Activated CD4-positive, alpha-beta T cell treated with anti-CD3 and anti-CD28 coated beads, Interleukin-10, Interleukin-2, amounts not matched to agents 100 ng/mL and 50 ng/mL, durations not matched to agents 16 hours and 8 hours (primary cell): ENCODE results near the gene STIL.
"Not testable (repeated sequence)": the region's sequence is repeated elsewhere in the genome, so short reads cannot be mapped to it uniquely, and the experiment has no call there.

ENCODE experiments used
- DNase-seq: peaks from one replicate; pipeline ENCODE4 v3.0.0-alpha.2; 2020

The STIL gene

DNA sequence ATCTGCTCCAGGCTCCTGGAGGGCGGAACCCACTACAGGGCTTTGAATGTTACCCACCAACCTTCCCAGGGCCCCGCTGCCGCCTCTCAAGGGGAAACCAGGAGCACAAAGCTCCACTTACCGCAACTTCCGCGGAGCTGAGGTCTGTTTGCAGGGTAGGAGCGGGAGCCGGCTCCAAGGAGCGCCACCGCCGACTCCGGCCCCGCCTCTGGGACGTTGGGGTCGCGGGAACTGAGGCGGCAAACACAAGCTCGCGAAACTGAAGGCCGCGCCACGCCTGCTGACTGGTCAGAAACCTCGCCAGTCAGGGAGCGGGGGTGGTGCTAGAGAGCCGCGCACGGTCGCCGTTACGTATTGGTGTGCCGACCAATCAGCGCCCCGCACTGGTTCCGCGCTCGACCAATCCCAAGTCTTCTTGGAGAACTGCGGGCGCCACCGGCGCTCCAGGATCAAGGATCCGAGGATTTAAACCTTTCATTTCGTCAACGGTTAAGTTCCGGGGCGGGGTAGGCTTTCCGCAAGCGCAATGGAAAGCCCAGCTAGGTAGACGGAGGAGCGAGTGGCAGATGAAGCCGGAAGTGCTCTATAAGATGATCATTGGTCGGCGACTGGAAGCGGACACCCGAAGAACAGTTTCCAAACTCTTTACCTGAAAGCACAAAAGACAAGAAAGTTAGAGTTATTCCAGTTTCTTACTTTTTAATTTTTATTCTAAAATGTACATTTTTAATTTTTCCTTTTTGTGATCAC lies at the start of gene STIL:
Gene STIL (minus strand): TSS at position 233 of the 750 bp plus-strand sequence. CDS start 3,828 bp downstream, outside the sequence.
- peak; percentile 99 for DNase-seq

GRCh38 chr1:47362828-47363227 lies 48.9 kb upstream of the STIL start:
- DNase-seq: no peak

GRCh38 chr1:47361380-47361779 lies 47.4 kb upstream of the STIL start:
- no peak for DNase-seq

DNA sequence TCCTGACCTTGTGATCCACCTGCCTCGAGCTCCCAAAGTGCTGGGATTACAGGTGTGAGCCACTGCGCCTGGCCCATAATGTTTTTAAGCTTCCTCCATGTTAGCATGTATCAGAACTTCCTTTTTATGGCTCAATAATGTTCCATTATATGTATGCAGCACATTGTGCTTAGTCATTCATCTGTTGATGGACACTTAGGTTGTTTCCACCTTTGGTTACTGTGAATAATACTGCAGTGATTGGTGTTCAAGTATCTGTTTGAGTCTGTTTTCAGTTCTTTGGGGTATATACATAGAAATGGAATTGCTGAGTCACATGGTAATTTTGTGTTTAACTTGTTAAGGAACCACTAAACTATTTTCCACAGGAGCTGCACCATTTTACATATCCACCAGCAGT lies 37.4 kb upstream of the STIL start:
- peak; percentile 88 for DNase-seq

- DNase-seq: no peak
These were observed 34.3 kb upstream of the STIL start for GRCh38 chr1:47348246-47348645.

DNA sequence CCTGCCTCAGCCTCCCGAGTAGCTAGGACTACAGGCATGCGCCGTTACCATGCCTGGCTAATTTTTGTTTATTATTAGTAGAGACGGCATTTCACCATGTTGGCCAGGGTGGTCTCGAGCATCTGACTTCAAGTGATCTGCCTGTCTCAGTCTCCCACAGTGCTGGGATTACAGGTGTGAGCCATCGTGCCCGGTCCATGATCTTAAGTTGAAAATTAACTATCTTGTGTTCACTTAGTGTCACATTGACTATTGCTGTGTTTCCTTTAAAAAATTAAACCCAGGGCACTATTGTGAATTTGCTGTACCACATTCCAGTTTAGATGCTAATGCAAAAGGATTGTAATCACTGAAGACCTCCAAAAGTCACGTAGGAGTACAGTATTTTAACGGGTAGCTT lies 33.8 kb upstream of the STIL start:
- no peak for DNase-seq

- DNase-seq: not testable (repeated sequence)
These were observed 33.0 kb upstream of the STIL start for GRCh38 chr1:47346979-47347378.

GRCh38 chr1:47340227-47340626 lies 26.3 kb upstream of the STIL start:
- no peak for DNase-seq

DNA sequence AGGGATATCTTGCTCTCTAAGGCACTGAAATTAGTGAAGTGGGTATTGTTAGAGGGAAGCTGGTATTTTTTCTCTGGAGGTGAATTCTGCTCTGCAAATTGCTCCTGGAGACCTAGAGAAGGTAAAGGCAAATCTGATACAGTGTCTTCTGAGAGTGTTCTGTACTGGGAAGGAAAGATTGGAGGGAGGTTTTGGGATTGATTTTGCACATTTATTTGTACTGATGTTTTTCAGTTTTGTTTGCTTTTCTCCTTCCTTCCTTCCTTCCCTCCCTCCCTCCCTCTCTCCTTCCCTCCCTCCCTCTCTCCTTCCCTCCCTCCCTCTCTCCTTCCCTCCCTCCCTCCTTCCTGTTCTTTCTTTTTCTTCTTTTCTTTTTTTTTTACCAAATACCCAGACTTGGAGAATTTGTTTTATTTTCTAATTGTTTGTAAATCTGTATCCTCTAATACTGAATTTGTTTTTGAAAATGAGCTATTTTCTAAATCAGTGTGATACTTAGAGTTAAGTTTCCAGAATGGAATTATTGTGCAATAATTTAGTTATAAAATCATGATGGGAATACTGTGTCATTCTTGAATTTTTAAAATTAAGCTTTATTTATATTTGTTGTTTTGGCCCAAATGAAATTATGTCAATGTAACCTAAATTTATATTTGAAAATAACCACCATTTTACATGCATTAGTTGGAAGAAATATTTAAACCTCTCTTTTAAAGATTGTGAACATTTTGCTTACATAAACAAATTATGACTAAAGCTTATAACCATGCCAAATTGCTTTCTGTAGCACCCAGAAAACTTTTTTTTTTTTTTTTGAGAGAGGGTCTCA lies 24.5 kb upstream of the STIL start:
- DNase-seq: no peak

DNA sequence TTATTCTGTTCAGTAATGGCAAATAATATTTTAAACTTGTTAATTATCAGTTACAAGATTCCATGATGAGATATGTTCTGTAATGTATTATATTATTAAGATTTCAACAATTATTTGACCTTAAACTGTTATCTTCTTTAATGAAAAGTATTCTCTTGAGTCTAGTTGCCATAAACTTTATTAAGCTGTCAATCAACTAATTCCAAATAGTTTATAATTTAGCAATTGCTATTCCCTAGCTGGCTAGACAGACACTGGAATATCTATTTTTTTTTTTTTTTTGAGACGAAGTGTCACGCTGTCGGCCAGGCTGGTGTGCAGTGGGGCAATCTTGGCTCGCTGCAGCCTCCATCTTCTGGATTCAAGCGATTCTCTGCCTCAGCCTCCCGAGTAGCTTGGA lies 23.4 kb upstream of the STIL start:
- DNase-seq: no peak

DNA sequence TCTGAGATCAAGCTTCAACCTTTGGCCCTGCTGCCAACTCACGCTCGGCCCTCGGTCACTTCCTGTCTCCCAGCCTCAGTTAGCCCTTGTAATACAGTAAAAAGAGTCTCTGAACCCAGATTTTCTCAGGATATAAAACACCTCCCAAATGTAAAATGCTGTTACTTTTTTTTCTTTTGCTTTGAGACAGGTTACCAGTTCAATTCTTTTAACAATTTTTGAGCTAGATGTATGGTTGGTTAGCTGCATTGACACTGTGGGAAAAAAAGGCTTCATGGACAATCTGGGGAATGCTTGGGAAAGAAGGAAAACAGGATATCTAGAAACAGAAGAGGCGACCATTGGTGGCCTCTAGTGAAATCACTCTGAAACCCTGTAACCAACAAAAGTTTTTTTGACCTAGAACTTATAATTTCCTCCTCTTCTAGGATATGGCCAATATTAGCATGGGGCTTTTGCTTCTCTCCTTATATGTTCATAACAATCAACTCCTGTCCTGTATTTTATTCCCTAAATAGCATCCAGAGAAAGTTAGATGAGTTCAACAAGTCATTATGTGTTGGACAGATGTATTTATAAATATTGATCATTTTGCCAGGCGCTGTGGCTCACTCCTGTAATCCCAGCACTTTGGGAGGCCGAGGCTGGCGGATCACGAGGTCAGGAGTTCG lies 21.0 kb upstream of the STIL start:
- no peak for DNase-seq

GRCh38 chr1:47333922-47334764 lies 20.2 kb upstream of the STIL start:
- DNase-seq: peak; percentile 83

DNA sequence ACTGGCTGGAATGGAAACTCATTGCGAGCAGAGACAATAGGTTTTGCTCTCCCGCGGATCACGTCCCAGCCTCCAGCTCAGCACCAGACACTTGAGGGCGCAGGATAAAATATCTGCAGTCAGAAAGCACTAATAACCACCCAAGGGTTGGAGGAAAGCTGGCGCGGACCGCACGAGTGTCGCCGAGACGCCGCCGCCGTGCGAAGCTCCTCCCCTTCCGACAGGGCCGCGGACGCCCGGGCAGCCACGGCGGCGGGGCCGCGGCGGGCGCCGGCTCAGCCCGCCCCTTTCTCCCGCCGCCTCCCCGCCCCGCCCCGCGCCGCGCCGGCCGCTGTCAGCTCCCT lies 19.6 kb upstream of the STIL start, which contains the start of gene CMPK1:
Gene CMPK1 (plus strand): TSS at position 213 of the 344 bp plus-strand sequence. CDS start 156 bp downstream, outside the sequence.
- peak; percentile 87 for DNase-seq

- DNase-seq: no peak
These were observed 19.0 kb upstream of the STIL start for GRCh38 chr1:47332779-47333577.

DNA sequence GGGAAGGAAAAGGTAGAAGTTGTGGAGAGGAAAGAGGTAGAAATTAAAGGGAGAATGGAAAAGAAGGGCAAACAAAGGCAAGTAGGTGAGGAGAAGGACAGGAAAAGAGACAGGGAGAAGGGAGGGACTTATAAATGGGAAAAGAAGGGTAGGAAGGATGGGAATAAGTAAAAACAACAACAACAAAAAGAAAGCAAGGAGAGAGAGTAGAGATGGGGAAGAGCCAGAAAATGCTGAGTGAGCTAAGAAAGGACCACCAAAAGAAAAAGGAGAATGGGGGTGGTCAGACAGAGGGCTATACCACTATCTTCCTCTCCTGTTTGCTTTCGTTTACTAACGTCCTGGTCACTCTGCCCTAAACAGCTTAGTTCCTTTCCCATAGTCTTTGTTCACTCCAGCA lies 17.9 kb upstream of the STIL start:
- no peak for DNase-seq

DNA sequence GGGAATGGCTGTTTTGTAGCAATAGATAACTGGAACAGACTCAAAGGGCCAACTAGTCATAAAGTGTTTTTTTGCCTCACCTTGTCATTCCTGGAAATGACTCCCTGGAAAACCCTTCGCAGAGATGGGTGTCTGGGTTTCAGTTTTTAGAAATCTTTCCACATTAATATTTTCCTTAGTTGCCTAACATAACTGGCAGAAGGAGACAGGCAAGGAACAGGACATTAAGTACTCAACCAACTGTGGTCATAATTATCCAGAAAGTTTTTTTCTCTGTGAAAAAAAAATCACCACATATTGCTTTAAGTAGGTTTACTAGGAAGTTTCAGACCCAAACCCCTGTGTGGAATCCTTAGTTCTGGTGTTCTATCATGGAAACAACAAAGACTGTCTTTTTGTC lies 16.3 kb upstream of the STIL start:
- no peak for DNase-seq

GRCh38 chr1:47328992-47329391 lies 15.0 kb upstream of the STIL start:
- DNase-seq: no peak

DNA sequence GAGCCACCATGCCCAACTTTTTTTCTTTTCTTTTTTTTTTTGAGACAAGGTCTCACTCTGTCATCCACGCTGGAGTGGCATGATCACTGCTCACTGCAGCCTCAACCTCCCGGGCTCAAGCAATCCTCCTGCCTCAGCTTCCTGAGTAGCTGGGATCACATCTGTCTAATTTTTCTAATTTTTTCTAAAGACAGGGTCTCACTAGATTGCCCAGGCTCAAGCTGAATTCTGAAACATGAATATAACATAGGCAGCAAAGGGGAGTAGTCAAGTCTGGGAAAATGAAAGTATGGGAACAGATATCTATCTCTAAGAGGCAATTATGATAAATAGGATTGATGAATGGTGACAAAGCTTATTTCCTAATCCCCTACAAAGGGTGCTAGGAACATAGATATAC lies 12.3 kb upstream of the STIL start:
- no peak for DNase-seq

GRCh38 chr1:47325528-47325927 lies 11.6 kb upstream of the STIL start:
- no peak for DNase-seq

DNA sequence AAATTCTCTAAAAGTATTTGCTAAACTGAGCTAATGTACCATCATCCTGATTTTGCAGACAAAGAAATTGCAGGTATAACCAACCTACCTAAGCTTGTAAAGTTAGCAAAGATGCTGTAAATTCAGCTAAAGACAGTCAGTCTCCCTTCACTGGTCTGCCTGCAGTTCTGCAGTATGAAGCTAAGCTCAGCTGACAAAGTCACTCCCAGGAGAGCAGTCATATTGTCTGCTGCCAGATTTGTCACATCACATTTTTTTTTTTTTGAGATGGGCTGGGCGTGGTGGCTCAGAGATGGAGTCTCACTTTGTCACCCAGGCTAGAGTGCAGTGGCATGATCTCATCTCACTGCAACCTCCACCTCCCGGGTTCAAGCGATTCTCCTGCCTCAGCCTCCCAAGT lies 10.7 kb upstream of the STIL start:
- no peak for DNase-seq

DNA sequence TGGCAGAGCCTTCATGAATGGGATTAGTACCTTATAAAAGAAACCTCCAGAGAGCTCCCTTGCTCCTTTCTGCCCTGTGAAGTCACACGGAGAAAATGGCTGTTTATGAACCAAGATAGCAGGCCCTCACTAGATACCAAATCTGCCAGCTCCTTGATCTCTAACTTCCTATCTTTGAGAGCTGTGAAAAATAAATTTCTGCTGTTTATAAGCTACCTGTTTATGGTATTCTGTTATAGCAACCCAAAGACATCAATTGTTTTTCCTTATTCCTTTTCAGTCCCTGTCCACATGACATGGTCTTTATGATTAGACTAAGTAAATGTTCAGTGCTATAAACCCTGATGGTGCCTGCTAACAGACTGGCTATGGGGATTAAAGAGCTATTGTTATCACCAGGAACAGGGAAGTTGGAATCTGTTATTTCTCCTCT lies 9.7 kb upstream of the STIL start:
- DNase-seq: no peak

DNA sequence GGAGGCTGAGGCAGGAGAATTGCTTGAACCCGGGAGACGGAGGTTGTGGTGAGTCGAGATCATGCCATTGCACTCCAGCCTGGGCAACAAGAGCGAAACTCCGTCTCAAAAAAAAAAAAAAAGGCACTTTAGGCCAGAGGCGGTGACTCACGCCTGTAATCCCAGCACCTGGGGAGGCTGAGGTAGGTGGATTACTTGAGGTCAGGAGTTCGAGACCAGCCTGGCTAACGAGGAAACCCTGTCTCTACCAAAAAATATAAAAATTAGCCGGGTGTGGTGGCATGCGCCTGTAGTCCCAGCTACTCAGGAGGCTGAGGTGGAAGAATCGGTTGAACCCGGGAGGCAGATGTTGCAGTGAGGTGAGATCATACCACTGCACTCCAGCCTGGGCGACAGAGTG lies 6.0 kb upstream of the STIL start:
- DNase-seq: not testable (repeated sequence)
